ENCODE measurements around the gene HNRNPDL.

DNA sequence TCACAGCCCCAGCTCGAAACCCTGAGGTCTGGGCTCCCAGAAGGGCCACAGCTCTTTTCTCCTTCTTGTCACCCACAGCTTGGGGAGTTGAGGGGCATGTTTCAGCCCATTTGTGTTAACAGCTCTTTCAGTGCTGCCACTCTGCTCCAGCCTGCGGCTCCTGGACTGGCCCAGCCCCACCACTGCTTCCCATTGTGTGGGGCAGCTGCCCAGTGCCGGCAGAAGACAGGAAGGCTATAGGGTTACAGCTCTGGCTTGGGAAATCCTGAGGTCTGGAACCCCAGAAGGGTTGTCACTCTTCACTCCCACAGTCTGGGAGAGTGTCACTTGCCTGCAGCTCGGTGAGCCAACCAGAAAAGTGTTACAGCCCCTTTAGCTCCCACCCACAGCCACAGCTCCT, 49.4 kb downstream of the HNRNPDL start:
- TF ChIP-seq, protein P1, sequence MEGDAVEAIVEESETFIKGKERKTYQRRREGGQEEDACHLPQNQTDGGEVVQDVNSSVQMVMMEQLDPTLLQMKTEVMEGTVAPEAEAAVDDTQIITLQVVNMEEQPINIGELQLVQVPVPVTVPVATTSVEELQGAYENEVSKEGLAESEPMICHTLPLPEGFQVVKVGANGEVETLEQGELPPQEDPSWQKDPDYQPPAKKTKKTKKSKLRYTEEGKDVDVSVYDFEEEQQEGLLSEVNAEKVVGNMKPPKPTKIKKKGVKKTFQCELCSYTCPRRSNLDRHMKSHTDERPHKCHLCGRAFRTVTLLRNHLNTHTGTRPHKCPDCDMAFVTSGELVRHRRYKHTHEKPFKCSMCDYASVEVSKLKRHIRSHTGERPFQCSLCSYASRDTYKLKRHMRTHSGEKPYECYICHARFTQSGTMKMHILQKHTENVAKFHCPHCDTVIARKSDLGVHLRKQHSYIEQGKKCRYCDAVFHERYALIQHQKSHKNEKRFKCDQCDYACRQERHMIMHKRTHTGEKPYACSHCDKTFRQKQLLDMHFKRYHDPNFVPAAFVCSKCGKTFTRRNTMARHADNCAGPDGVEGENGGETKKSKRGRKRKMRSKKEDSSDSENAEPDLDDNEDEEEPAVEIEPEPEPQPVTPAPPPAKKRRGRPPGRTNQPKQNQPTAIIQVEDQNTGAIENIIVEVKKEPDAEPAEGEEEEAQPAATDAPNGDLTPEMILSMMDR (conservative IDR thresholded peaks at IDR 0.05; ENCODE audit: low read length): no peak
- no peak for TF ChIP-seq EZH2phosphoT487 (IDR thresholded peaks at IDR 0.05; ENCODE audit: borderline replicate concordance, low read depth, low read length)
